ENCODE data around the gene ISG20.

The ISG20 gene

GRCh38 chr15:88604381-88605188 lies 34.2 kb upstream of the ISG20 start:
- Histone ChIP-seq H3K27ac (ENCODE audit: extremely low read depth, low read depth, low read length) (no peak overlapping the region), H3K9me3 (ENCODE audit: control insufficient read depth, insufficient read depth, low read depth, low read length) (no peaks in the 10 kb centered on the region), H3K36me3 (ENCODE audit: control insufficient read depth in 2 of 2, insufficient read depth in 1 of 2, low read length in 2 of 2) (no peaks in the 10 kb centered on the region), H3K4me1 (ENCODE audit: control insufficient read depth, insufficient read depth, low read length) (peaks cover 18% of the 10 kb centered on the region), H3K4me3 (ENCODE audit: low read depth, low read length) (peak overlapping the region; percentile 20)
- POLR2A ChIA-PET = interaction anchor here (1.7 kb wide), 1 partner anchor 137 kb away, joined by 6 read pairs; the partner anchor contains the start of genes MRPL46 and MRPS11
- CTCF ChIA-PET = interaction anchor here (1.0 kb wide), 1 partner anchor 11 kb away, joined by 4 read pairs; no protein-coding TSS in a partner anchor
- TF ChIP-seq ZEB2 (tag by site-specific recombination; IDR thresholded peaks at IDR 0.05) (no peak), ZBTB48 (tag by site-specific recombination; IDR thresholded peaks at IDR 0.05) (no peak), ZNF629 (tag by site-specific recombination; IDR thresholded peaks at IDR 0.05) (peak; percentile 78), ZNF624 (tag by site-specific recombination; IDR thresholded peaks at IDR 0.05) (no peak), ZNF747 (tag by site-specific recombination; IDR thresholded peaks at IDR 0.05) (no peak), ZNF521 (tag by site-specific recombination; IDR thresholded peaks at IDR 0.05) (no peak), ZNF530 (tag by site-specific recombination; IDR thresholded peaks at IDR 0.05; ENCODE audit: low read depth) (no peak), ZNF670 (tag by site-specific recombination; IDR thresholded peaks at IDR 0.05; ENCODE audit: low read depth) (no peak), ZNF114 (tag by site-specific recombination; IDR thresholded peaks at IDR 0.05) (no peak), FEZF1 (tag by site-specific recombination; IDR thresholded peaks at IDR 0.05) (no peak), ZNF548 (tag by site-specific recombination; IDR thresholded peaks at IDR 0.05) (no peak), ZNF558 (tag by site-specific recombination; IDR thresholded peaks at IDR 0.05) (no peak), ZBTB7A (tag by site-specific recombination; IDR thresholded peaks at IDR 0.05; ENCODE audit: low read depth) (no peak), ZNF404 (tag by site-specific recombination; IDR thresholded peaks at IDR 0.05) (no peak), ZNF132 (tag by site-specific recombination; IDR thresholded peaks at IDR 0.05; ENCODE audit: borderline replicate concordance) (no peak), ZNF18 (tag by site-specific recombination; IDR thresholded peaks at IDR 0.05) (no peak), ZBTB21 (tag by site-specific recombination; IDR thresholded peaks at IDR 0.05) (peak; percentile 78), RBAK (tag by site-specific recombination; IDR thresholded peaks at IDR 0.05) (no peak), ZNF341 (tag by site-specific recombination; IDR thresholded peaks at IDR 0.05; ENCODE audit: low read depth) (peak; percentile 56; the same call in 1 of the 2 replicates), ZNF777 (tag by site-specific recombination; IDR thresholded peaks at IDR 0.05; ENCODE audit: borderline replicate concordance) (no peak), ZNF677 (tag by site-specific recombination; IDR thresholded peaks at IDR 0.05) (no peak), ZBTB11 (tag by site-specific recombination; conservative IDR thresholded peaks at IDR 0.05; ENCODE audit: low read depth) (0 out of 2 replicates have a peak, but pooled peaks have one; percentile 37), ZNF121 (tag by site-specific recombination; IDR thresholded peaks at IDR 0.05) (no peak), GLIS2 (tag by site-specific recombination; IDR thresholded peaks at IDR 0.05) (peak; percentile 51; the same call in 1 of the 2 replicates)
- TF ChIP-seq, protein P1, sequence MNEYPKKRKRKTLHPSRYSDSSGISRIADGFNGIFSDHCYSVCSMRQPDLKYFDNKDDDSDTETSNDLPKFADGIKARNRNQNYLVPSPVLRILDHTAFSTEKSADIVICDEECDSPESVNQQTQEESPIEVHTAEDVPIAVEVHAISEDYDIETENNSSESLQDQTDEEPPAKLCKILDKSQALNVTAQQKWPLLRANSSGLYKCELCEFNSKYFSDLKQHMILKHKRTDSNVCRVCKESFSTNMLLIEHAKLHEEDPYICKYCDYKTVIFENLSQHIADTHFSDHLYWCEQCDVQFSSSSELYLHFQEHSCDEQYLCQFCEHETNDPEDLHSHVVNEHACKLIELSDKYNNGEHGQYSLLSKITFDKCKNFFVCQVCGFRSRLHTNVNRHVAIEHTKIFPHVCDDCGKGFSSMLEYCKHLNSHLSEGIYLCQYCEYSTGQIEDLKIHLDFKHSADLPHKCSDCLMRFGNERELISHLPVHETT (tag by site-specific recombination; IDR thresholded peaks at IDR 0.05) = no peak
- TF ChIP-seq, protein P2, sequence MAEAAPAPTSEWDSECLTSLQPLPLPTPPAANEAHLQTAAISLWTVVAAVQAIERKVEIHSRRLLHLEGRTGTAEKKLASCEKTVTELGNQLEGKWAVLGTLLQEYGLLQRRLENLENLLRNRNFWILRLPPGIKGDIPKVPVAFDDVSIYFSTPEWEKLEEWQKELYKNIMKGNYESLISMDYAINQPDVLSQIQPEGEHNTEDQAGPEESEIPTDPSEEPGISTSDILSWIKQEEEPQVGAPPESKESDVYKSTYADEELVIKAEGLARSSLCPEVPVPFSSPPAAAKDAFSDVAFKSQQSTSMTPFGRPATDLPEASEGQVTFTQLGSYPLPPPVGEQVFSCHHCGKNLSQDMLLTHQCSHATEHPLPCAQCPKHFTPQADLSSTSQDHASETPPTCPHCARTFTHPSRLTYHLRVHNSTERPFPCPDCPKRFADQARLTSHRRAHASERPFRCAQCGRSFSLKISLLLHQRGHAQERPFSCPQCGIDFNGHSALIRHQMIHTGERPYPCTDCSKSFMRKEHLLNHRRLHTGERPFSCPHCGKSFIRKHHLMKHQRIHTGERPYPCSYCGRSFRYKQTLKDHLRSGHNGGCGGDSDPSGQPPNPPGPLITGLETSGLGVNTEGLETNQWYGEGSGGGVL (tag by site-specific recombination; IDR thresholded peaks at IDR 0.05) = peak; percentile 57
- TF ChIP-seq, protein P3, sequence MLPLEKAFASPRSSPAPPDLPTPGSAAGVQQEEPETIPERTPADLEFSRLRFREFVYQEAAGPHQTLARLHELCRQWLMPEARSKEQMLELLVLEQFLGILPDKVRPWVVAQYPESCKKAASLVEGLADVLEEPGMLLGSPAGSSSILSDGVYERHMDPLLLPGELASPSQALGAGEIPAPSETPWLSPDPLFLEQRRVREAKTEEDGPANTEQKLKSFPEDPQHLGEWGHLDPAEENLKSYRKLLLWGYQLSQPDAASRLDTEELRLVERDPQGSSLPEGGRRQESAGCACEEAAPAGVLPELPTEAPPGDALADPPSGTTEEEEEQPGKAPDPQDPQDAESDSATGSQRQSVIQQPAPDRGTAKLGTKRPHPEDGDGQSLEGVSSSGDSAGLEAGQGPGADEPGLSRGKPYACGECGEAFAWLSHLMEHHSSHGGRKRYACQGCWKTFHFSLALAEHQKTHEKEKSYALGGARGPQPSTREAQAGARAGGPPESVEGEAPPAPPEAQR (tag by site-specific recombination; IDR thresholded peaks at IDR 0.05) = no peak
